NB4 (cell line): ENCODE measurements around the gene ZYG11A.

Source experiments
- DNase-seq: peaks from one replicate; pipeline ENCODE4 v3.0.0; 2010; ENCODE audit warnings: low read depth
- H3K4me3 ChIP-seq: one replicate; pipeline ENCODE4 v1.5.1; 2011; ENCODE audit warnings: mild to moderate bottlenecking, low read depth, low read length, moderate library complexity
- CTCF ChIP-seq: IDR thresholded peaks from one replicate; pipeline ENCODE4 v1.5.1; 2012; ENCODE audit warnings: low read depth, low read length
- MAX ChIP-seq: IDR thresholded peaks from 2 replicates; pipeline ENCODE4 v1.6.1; 2011; ENCODE audit warnings: low read depth, low read length
- MYC ChIP-seq: IDR thresholded peaks from 2 replicates; pipeline ENCODE4 v1.6.1; 2011; ENCODE audit warnings: low read depth, low read length
- POLR2A ChIP-seq: IDR thresholded peaks from 2 replicates; pipeline ENCODE4 v1.6.1; 2011; ENCODE audit warnings: mild to moderate bottlenecking; ENCODE audit not compliant: insufficient read length; ENCODE audit errors: extremely low read depth

Gene ZYG11A

GRCh38 chr1:52917156-52917555 is 74.6 kb downstream of the ZYG11A start:
- TF ChIP-seq CTCF (no peak), MAX (no peak), MYC (no peak), POLR2A (no peak)
- H3K4me3 ChIP-seq = no peak overlapping the region
- no peak for DNase-seq

GRCh38 chr1:52917581-52917980 is 75.0 kb downstream of the ZYG11A start:
- DNase-seq = no peak
- TF ChIP-seq MAX (no peak), POLR2A (no peak)
- H3K4me3 ChIP-seq = no peak overlapping the region

GRCh38 chr1:52918201-52918600 is 75.6 kb downstream of the ZYG11A start:
- DNase-seq = no peak
- H3K4me3 ChIP-seq = no peak overlapping the region
- TF ChIP-seq POLR2A (no peak), MYC (no peak), CTCF (no peak), MAX (no peak)

- TF ChIP-seq MYC (no peak), POLR2A (no peak), CTCF (no peak), MAX (no peak)
- H3K4me3 ChIP-seq = no peak overlapping the region
Observed at GRCh38 chr1:52919051-52919722, 76.6 kb downstream of the ZYG11A start.

GRCh38 chr1:52919723-52920483 is 77.3 kb downstream of the ZYG11A start:
- H3K4me3 ChIP-seq = no peak overlapping the region
- no peak for DNase-seq
- TF ChIP-seq MAX = no peak
- TF ChIP-seq POLR2A = no peak
- TF ChIP-seq CTCF = no peak
- TF ChIP-seq MYC = no peak

More at GRCh38 chr1:52919051-52919722, 76.6 kb downstream of the ZYG11A start:
- DNase-seq = no peak

GRCh38 chr1:52920791-52921291 is 78.3 kb downstream of the ZYG11A start:
- H3K4me3 ChIP-seq = no peak overlapping the region
- no peak for TF ChIP-seq MYC
- TF ChIP-seq MAX = no peak
- TF ChIP-seq CTCF = no peak
- no peak for TF ChIP-seq POLR2A
- no peak for DNase-seq
